ENCODE results near the gene CHI3L2. TPM values are rescaled to one million over a fixed set of nuclear protein-coding genes. Genes with fewer than 3 reads are reported as not detected.

The CHI3L2 gene
- total and polyA plus RNA-seq, 4 donors, result 30.1 to 298 (median 141) TPM

DNA sequence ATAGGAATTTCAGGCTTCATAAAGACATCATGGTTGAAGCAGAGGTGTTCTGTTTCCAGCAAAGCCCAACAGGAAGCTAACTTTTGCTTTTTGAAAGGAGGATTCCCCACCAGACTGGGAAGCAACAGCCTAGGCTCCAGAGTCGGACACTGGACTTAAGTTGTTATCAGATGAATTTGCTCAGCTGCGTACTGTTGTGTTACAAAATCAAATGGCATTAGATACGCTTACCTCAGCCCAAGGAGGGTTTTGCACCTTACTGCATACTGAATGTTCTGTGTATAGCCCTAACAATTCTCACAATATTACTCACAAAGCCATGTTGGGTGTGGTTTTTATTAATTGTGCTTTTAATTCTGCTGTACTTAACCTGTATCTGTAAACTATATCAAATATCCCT lies 62.6 kb downstream of the CHI3L2 start:
- Histone ChIP-seq H3K27ac (ENCODE audit: low read depth in 1 of 2, low read length in 1 of 2) (no peak overlapping the region), H3K4me1 (ENCODE audit: control insufficient read depth in 5 of 5, insufficient read depth in 5 of 5, low read length in 5 of 5) (peaks cover 0 to 2% (median 0%) of the 10 kb centered on the region in 5 donors), H3K27me3 (ENCODE audit: control insufficient read depth in 3 of 3, insufficient read depth in 3 of 3, low read length in 2 of 3) (no peaks in the 10 kb centered on the region), H3K9me3 (ENCODE audit: control insufficient read depth in 4 of 4, insufficient read depth in 3 of 4, low read length in 3 of 4) (no peaks in the 10 kb centered on the region), H3K36me3 (ENCODE audit: control insufficient read depth in 4 of 4, insufficient read depth in 4 of 4, low read length in 4 of 4) (no peaks in the 10 kb centered on the region), H3K9ac (ENCODE audit: insufficient read depth in 1 of 2, low read length in 2 of 2) (no peak overlapping the region), H3K4me3 (no peak overlapping the region)
- WGBS, 2 donors, result 51 to 74% methylated on average over 3 of the region's 3 CpGs
- no peak for ATAC-seq (ENCODE audit: insufficient read depth, low FRiP score)
- peak in 1 of 3 donors; percentile 9 for DNase-seq
- TF ChIP-seq, protein P1, sequence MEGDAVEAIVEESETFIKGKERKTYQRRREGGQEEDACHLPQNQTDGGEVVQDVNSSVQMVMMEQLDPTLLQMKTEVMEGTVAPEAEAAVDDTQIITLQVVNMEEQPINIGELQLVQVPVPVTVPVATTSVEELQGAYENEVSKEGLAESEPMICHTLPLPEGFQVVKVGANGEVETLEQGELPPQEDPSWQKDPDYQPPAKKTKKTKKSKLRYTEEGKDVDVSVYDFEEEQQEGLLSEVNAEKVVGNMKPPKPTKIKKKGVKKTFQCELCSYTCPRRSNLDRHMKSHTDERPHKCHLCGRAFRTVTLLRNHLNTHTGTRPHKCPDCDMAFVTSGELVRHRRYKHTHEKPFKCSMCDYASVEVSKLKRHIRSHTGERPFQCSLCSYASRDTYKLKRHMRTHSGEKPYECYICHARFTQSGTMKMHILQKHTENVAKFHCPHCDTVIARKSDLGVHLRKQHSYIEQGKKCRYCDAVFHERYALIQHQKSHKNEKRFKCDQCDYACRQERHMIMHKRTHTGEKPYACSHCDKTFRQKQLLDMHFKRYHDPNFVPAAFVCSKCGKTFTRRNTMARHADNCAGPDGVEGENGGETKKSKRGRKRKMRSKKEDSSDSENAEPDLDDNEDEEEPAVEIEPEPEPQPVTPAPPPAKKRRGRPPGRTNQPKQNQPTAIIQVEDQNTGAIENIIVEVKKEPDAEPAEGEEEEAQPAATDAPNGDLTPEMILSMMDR (IDR thresholded peaks at IDR 0.05; ENCODE audit: control extremely low read depth, extremely low read depth), result no peak

DNA sequence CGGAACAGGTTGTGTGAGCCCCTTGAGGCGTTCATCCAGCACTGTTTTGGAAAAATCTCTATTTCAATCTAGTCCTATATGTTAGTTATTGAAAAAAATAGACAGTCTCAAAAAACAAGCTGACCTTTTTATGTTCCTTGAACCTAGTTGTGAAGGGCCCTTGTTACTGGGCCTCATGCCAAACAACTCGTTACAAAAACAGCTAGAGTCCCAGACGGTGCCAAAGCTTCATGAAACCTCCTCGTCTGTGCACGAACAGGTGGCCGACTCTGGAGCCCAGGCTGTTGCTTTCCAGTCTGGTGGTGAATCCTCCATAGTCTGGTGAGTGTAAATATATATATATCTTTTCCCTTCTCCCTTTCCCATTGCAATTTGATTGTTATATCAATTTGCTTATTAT lies 63.1 kb downstream of the CHI3L2 start, which contains the start of gene CHIA:
Gene CHIA (plus strand): TSS at position 222 of the 400 bp plus-strand sequence. CDS start 19,617 bp downstream, outside the sequence.
- Histone ChIP-seq H3K9me3 (ENCODE audit: control insufficient read depth in 4 of 4, insufficient read depth in 3 of 4, low read length in 3 of 4) (no peaks in the 10 kb centered on the region), H3K27me3 (ENCODE audit: control insufficient read depth in 3 of 3, insufficient read depth in 3 of 3, low read length in 2 of 3) (no peaks in the 10 kb centered on the region), H3K36me3 (ENCODE audit: control insufficient read depth in 4 of 4, insufficient read depth in 4 of 4, low read length in 4 of 4) (no peaks in the 10 kb centered on the region), H3K4me3 (no peak within 1 kb of the TSS), H3K9ac (ENCODE audit: insufficient read depth in 1 of 2, low read length in 2 of 2) (no peak within 1 kb of the TSS), H3K4me1 (ENCODE audit: control insufficient read depth in 5 of 5, insufficient read depth in 5 of 5, low read length in 5 of 5) (peaks cover 0 to 2% (median 0%) of the 10 kb centered on the region in 5 donors), H3K27ac (ENCODE audit: low read depth in 1 of 2, low read length in 1 of 2) (no peak within 1 kb of the TSS)
- WGBS, 2 donors, result 35 to 64% methylated on average over 7 of the region's 7 CpGs
- TF ChIP-seq, protein P1 (IDR thresholded peaks at IDR 0.05; ENCODE audit: control extremely low read depth, extremely low read depth), result no peak
- DNase-seq (peak; percentile 64 to 83 (median 68)), ATAC-seq (ENCODE audit: insufficient read depth, low FRiP score) (no peak)

Small RNA genes lying within 50 kb of the gene (small RNA-seq; reads per million reads assigned to genes)
- gene AL355816.1 (ENCODE audit: low replicate concordance), result not detected

Other genes starting within 250 kb of the CHI3L2 start
- 10 to 100 TPM; 28.2 to 76.1 TPM for gene DRAM2, start 87.6 kb upstream of the CHI3L2 start, total RNA-seq
- 10 to 100 TPM; 34.0 to 46.8 TPM for gene DRAM2, start 87.6 kb upstream of the CHI3L2 start, polyA plus RNA-seq
- 10 to 100 TPM; 28.2 to 71.2 TPM for gene CEPT1, start 87.5 kb upstream of the CHI3L2 start, total RNA-seq
- gene CEPT1, start 87.5 kb upstream of the CHI3L2 start, polyA plus RNA-seq, result 10 to 100 TPM; 18.6 to 24.1 TPM
- gene DENND2D, start 27.1 kb upstream of the CHI3L2 start, total RNA-seq, result 10 to 100 TPM; 39.3 to 61.6 TPM
- gene DENND2D, start 27.1 kb upstream of the CHI3L2 start, polyA plus RNA-seq, result 10 to 100 TPM; 49.5 to 71.7 TPM
- gene CHIA, start 63.1 kb downstream of the CHI3L2 start, total RNA-seq, result 10 to 100 TPM in 1 of 2 donors, 1 to 10 TPM in 1; 2.2 to 11.4 TPM
- 1 to 10 TPM in 1 of 2 donors, under 1 TPM in 1; 0.47 to 2.6 TPM for gene CHIA, start 63.1 kb downstream of the CHI3L2 start, polyA plus RNA-seq
- gene OVGP1, start 200.0 kb downstream of the CHI3L2 start, total RNA-seq, result 1 to 10 TPM; 1.6 to 3.6 TPM
- 1 to 10 TPM in 1 of 2 donors, under 1 TPM in 1; 0.76 to 1.9 TPM for gene OVGP1, start 200.0 kb downstream of the CHI3L2 start, polyA plus RNA-seq
- gene WDR77, start 221.5 kb downstream of the CHI3L2 start, total RNA-seq, result 10 to 100 TPM; 21.4 to 36.8 TPM
- 10 to 100 TPM; 21.3 to 37.1 TPM for gene WDR77, start 221.5 kb downstream of the CHI3L2 start, polyA plus RNA-seq
- gene ATP5PB, start 221.8 kb downstream of the CHI3L2 start, total RNA-seq, result 100 to 1,000 TPM; 194 to 200 TPM
- 100 to 1,000 TPM; 206 to 256 TPM for gene ATP5PB, start 221.8 kb downstream of the CHI3L2 start, polyA plus RNA-seq
- 10 to 100 TPM in 1 of 2 donors, 1 to 10 TPM in 1; 6.0 to 67.7 TPM for gene C1orf162, start 246.3 kb downstream of the CHI3L2 start, total RNA-seq
- gene C1orf162, start 246.3 kb downstream of the CHI3L2 start, polyA plus RNA-seq, result 100 to 1,000 TPM; 111 to 121 TPM